Adipocyte (in vitro differentiated cells): ENCODE data around the gene POLR2H.
A peak's percentile ranks its signal among the peaks of the same experiment; 100 is the strongest.

ENCODE experiments used
- DNase-seq: peaks from one replicate; pipeline ENCODE4 v3.0.0-alpha.2; 2015; ENCODE audit warnings: low read depth
- H3K27me3 ChIP-seq: replicated peaks from 2 replicates; pipeline ENCODE4 v1.7.0; 2013; ENCODE audit warnings: mild to moderate bottlenecking, low read length, moderate library complexity; ENCODE audit not compliant: control insufficient read depth, insufficient read depth
- H3K36me3 ChIP-seq: 2 replicates; pipeline ENCODE4 v1.7.0; 2013; ENCODE audit warnings: low read length, mild to moderate bottlenecking, moderate library complexity; ENCODE audit not compliant: control insufficient read depth, insufficient read depth, severe bottlenecking
- H3K4me1 ChIP-seq: 2 replicates; pipeline ENCODE4 v1.7.0; 2013; ENCODE audit warnings: mild to moderate bottlenecking, low read length, moderate library complexity; ENCODE audit not compliant: control insufficient read depth, insufficient read depth
- H3K4me3 ChIP-seq: 2 replicates; pipeline ENCODE4 v1.7.0; 2013; ENCODE audit warnings: mild to moderate bottlenecking, low read length, moderate library complexity
- H3K9ac ChIP-seq: 2 replicates; pipeline ENCODE4 v1.7.0; 2013; ENCODE audit warnings: mild to moderate bottlenecking, low read length, moderate library complexity
- H3K9me3 ChIP-seq: 2 replicates; pipeline ENCODE4 v1.7.0; 2013; ENCODE audit warnings: mild to moderate bottlenecking, low read length, moderate library complexity; ENCODE audit not compliant: control insufficient read depth

The POLR2H gene

GRCh38 chr3:184325269-184325668 lies 36.2 kb upstream of the POLR2H start:
- Histone ChIP-seq H3K9ac (no peak overlapping the region), H3K4me3 (no peak overlapping the region), H3K27me3 (no peaks in the 10 kb centered on the region), H3K9me3 (no peaks in the 10 kb centered on the region), H3K4me1 (peaks cover 49% of the 10 kb centered on the region), H3K36me3 (peaks cover 100% of the 10 kb centered on the region)
- DNase-seq, result no peak

- DNase-seq, result no peak
- Histone ChIP-seq H3K36me3 (peaks cover 99% of the 10 kb centered on the region), H3K4me1 (peaks cover 43% of the 10 kb centered on the region), H3K9me3 (no peaks in the 10 kb centered on the region), H3K27me3 (no peaks in the 10 kb centered on the region), H3K9ac (peak overlapping the region; percentile 5), H3K4me3 (no peak overlapping the region)
Observed at GRCh38 chr3:184325715-184326369, 35.7 kb upstream of the POLR2H start.

GRCh38 chr3:184327171-184327570 lies 34.3 kb upstream of the POLR2H start:
- Histone ChIP-seq H3K9ac (no peak overlapping the region), H3K4me1 (peaks cover 38% of the 10 kb centered on the region), H3K4me3 (no peak overlapping the region), H3K36me3 (peaks cover 99% of the 10 kb centered on the region), H3K27me3 (no peaks in the 10 kb centered on the region), H3K9me3 (no peaks in the 10 kb centered on the region)
- no peak for DNase-seq

GRCh38 chr3:184328516-184328915 lies 33.0 kb upstream of the POLR2H start:
- peaks cover 99% of the 10 kb centered on the region for H3K36me3 ChIP-seq
- no peak for DNase-seq

GRCh38 chr3:184332370-184333090 lies 29.0 kb upstream of the POLR2H start:
- Histone ChIP-seq H3K36me3 (peaks cover 79% of the 10 kb centered on the region), H3K9ac (peak overlapping the region; percentile 28), H3K4me1 (peaks cover 38% of the 10 kb centered on the region), H3K27me3 (no peaks in the 10 kb centered on the region), H3K4me3 (no peak overlapping the region), H3K9me3 (no peaks in the 10 kb centered on the region)
- peak; percentile 69 for DNase-seq

More at GRCh38 chr3:184328516-184328915, 33.0 kb upstream of the POLR2H start:
- Histone ChIP-seq H3K9ac (peak overlapping the region; percentile 16), H3K4me1 (peaks cover 24% of the 10 kb centered on the region), H3K27me3 (no peaks in the 10 kb centered on the region), H3K9me3 (no peaks in the 10 kb centered on the region), H3K4me3 (no peak overlapping the region)

- H3K9me3 ChIP-seq, result no peaks in the 10 kb centered on the region
- H3K9ac ChIP-seq, result peak overlapping the region; percentile 22
- H3K27me3 ChIP-seq, result no peaks in the 10 kb centered on the region
- H3K36me3 ChIP-seq, result peaks cover 73% of the 10 kb centered on the region
- no peak for DNase-seq
- H3K4me1 ChIP-seq, result peaks cover 45% of the 10 kb centered on the region
- H3K4me3 ChIP-seq, result no peak overlapping the region
Observed at GRCh38 chr3:184333190-184333589, 28.3 kb upstream of the POLR2H start.

GRCh38 chr3:184333700-184334099 lies 27.8 kb upstream of the POLR2H start:
- H3K4me3 ChIP-seq, result no peak overlapping the region
- peaks cover 45% of the 10 kb centered on the region for H3K4me1 ChIP-seq
- H3K27me3 ChIP-seq, result no peaks in the 10 kb centered on the region
- H3K36me3 ChIP-seq, result peaks cover 68% of the 10 kb centered on the region
- no peak overlapping the region for H3K9ac ChIP-seq
- H3K9me3 ChIP-seq, result no peaks in the 10 kb centered on the region
- DNase-seq, result no peak

GRCh38 chr3:184334470-184335158 lies 26.9 kb upstream of the POLR2H start:
- Histone ChIP-seq H3K9ac (no peak overlapping the region), H3K4me3 (no peak overlapping the region), H3K9me3 (no peaks in the 10 kb centered on the region), H3K27me3 (no peaks in the 10 kb centered on the region), H3K36me3 (peaks cover 59% of the 10 kb centered on the region), H3K4me1 (peaks cover 45% of the 10 kb centered on the region)
- peak; percentile 44 for DNase-seq

GRCh38 chr3:184335291-184335660 lies 26.2 kb upstream of the POLR2H start:
- H3K9ac ChIP-seq, result peak overlapping the region; percentile 85
- H3K27me3 ChIP-seq, result no peaks in the 10 kb centered on the region
- H3K9me3 ChIP-seq, result no peaks in the 10 kb centered on the region
- DNase-seq, result no peak
- peaks cover 52% of the 10 kb centered on the region for H3K36me3 ChIP-seq
- peaks cover 43% of the 10 kb centered on the region for H3K4me1 ChIP-seq
- H3K4me3 ChIP-seq, result peak overlapping the region; percentile 83

- Histone ChIP-seq H3K36me3 (peaks cover 46% of the 10 kb centered on the region), H3K9me3 (no peaks in the 10 kb centered on the region), H3K9ac (peak overlapping the region; percentile 85), H3K4me3 (peak overlapping the region; percentile 83), H3K4me1 (peaks cover 43% of the 10 kb centered on the region), H3K27me3 (no peaks in the 10 kb centered on the region)
- peak; percentile 93 for DNase-seq
Observed at GRCh38 chr3:184335661-184336546, 25.6 kb upstream of the POLR2H start.
